Measurements from ENCODE around the gene ZSWIM1. TPM values are rescaled to one million over a fixed set of nuclear protein-coding genes. Genes with fewer than 3 reads are reported as not detected.
A peak's percentile ranks its signal among the peaks of the same experiment; 100 is the strongest.

Gene ZSWIM1
- total and polyA plus RNA-seq, 2 of the 13 experiments (the other 11 are each of a cell fraction or from before 2014, with no cell fraction given): 9.5 to 11.7 TPM

- TF ChIP-seq NFYB (CRISPR knock-in tag; IDR thresholded peaks at IDR 0.05) (no peak), ATM (IDR thresholded peaks at IDR 0.05; ENCODE audit: borderline replicate concordance) (no peak), ZBTB7A (CRISPR knock-in tag; IDR thresholded peaks at IDR 0.05) (peak; percentile 28; the same call in 1 of the 2 replicates), AHDC1 (CRISPR knock-in tag; IDR thresholded peaks at IDR 0.05; ENCODE audit: borderline replicate concordance) (peak; percentile 14; the same call in 1 of the 2 replicates), ZNF564 (CRISPR knock-in tag; IDR thresholded peaks at IDR 0.05) (0 out of 2 replicates have a peak, but pooled peaks have one; percentile 4), ZNF329 (CRISPR knock-in tag; IDR thresholded peaks at IDR 0.05; ENCODE audit: low read depth) (no peak), ZBTB44 (CRISPR knock-in tag; IDR thresholded peaks at IDR 0.05) (no peak; the same call in 1 of the 2 replicates), ATRX (CRISPR knock-in tag; IDR thresholded peaks at IDR 0.05; ENCODE audit: borderline replicate concordance) (no peak), TRIM22 (IDR thresholded peaks at IDR 0.05) (no peak), KIAA2018 (CRISPR knock-in tag; IDR thresholded peaks at IDR 0.05; ENCODE audit: borderline replicate concordance) (0 out of 2 replicates have a peak, but pooled peaks have one; percentile 2), CBFB (CRISPR knock-in tag; IDR thresholded peaks at IDR 0.05) (no peak)
Measured at GRCh38 chr20:45833030-45833882, 47.8 kb upstream of the ZSWIM1 start, which contains the start of gene SNX21 (continued).
